ENCODE data around the gene TOP3B. TPM values are rescaled to one million over a fixed set of nuclear protein-coding genes. Genes with fewer than 3 reads are reported as not detected.

TOP3B gene
- total RNA-seq, 1 experiment from 2014 or later = 68.6 TPM

GRCh38 chr22:21991774-21992173, 9.2 kb upstream of the TOP3B start:
- Mint-ChIP-seq H3K27ac (no peak overlapping the region), H3K9me3 (no peaks in the 10 kb centered on the region), H3K4me1 (no peaks in the 10 kb centered on the region), H3K27me3 (ENCODE audit: low read depth) (peaks cover 99% of the 10 kb centered on the region), H3K36me3 (no peaks in the 10 kb centered on the region), H3K4me3 (no peak overlapping the region)
- DNase-seq (ENCODE audit: low spot score) (no peak), ATAC-seq (no peak)
- ChIA-PET POLR2A (no interaction called here), CTCF (interaction anchor here (1.4 to 2.2 kb wide), 2 partner anchors 19 to 40 kb away, joined by 3 to 7 read pairs; no protein-coding TSS in a partner anchor)
- TF ChIP-seq ATF6 (CRISPR knock-in tag; IDR thresholded peaks at IDR 0.05) (no peak), ZNF232 (CRISPR knock-in tag; IDR thresholded peaks at IDR 0.05) (no peak), ZNF671 (CRISPR knock-in tag; IDR thresholded peaks at IDR 0.05) (no peak), NFE2L1 (CRISPR knock-in tag; IDR thresholded peaks at IDR 0.05) (no peak), PRDM15 (CRISPR knock-in tag; IDR thresholded peaks at IDR 0.05) (no peak), ERG (CRISPR knock-in tag; IDR thresholded peaks at IDR 0.05) (no peak), IRF2 (CRISPR knock-in tag; IDR thresholded peaks at IDR 0.05; ENCODE audit: borderline replicate concordance, low read depth) (no peak), PRRX2 (CRISPR knock-in tag; IDR thresholded peaks at IDR 0.05) (no peak), ZMAT4 (CRISPR knock-in tag; IDR thresholded peaks at IDR 0.05) (no peak), ZNF281 (CRISPR knock-in tag; IDR thresholded peaks at IDR 0.05) (no peak), TP53 (CRISPR knock-in tag; IDR thresholded peaks at IDR 0.05) (no peak), MYBL2 (CRISPR knock-in tag; IDR thresholded peaks at IDR 0.05) (no peak), NFYB (CRISPR knock-in tag; conservative IDR thresholded peaks at IDR 0.05; ENCODE audit: low read depth) (no peak), FOXJ3 (CRISPR knock-in tag; IDR thresholded peaks at IDR 0.05; ENCODE audit: borderline replicate concordance) (no peak), SOX15 (CRISPR knock-in tag; IDR thresholded peaks at IDR 0.05) (no peak), NR1H2 (CRISPR knock-in tag; IDR thresholded peaks at IDR 0.05) (no peak), ATF1 (CRISPR knock-in tag; IDR thresholded peaks at IDR 0.05) (no peak)

GRCh38 chr22:21991304-21991596, 8.7 kb upstream of the TOP3B start:
- H3K27ac Mint-ChIP-seq = no peak overlapping the region
- ChIA-PET CTCF (interaction anchor here (0.7 to 2.2 kb wide), 9 partner anchors 15 to 352 kb away, joined by 3 to 7 read pairs (median 3); no protein-coding TSS in a partner anchor), POLR2A (no interaction called here)
- H3K4me1 Mint-ChIP-seq = no peaks in the 10 kb centered on the region
- H3K36me3 Mint-ChIP-seq = no peaks in the 10 kb centered on the region
- no peak overlapping the region for H3K4me3 Mint-ChIP-seq
- no peaks in the 10 kb centered on the region for H3K9me3 Mint-ChIP-seq
- peaks cover 98% of the 10 kb centered on the region for H3K27me3 Mint-ChIP-seq (ENCODE audit: low read depth)
- ATAC-seq (no peak), DNase-seq (ENCODE audit: low spot score) (no peak)
- no peak for TF ChIP-seq ZNF317 (CRISPR knock-in tag; IDR thresholded peaks at IDR 0.05; ENCODE audit: borderline replicate concordance, low read depth)
- TF ChIP-seq IRF1 (CRISPR knock-in tag; IDR thresholded peaks at IDR 0.05) = no peak
- TF ChIP-seq RORB (CRISPR knock-in tag; IDR thresholded peaks at IDR 0.05) = no peak
- TF ChIP-seq IRF2 (CRISPR knock-in tag; IDR thresholded peaks at IDR 0.05; ENCODE audit: borderline replicate concordance, low read depth) = no peak
- no peak for TF ChIP-seq CTCF (IDR thresholded peaks at IDR 0.05)
- TF ChIP-seq ETV6 (CRISPR knock-in tag; IDR thresholded peaks at IDR 0.05) = no peak
- TF ChIP-seq MAX (CRISPR knock-in tag; IDR thresholded peaks at IDR 0.05) = no peak
- no peak for TF ChIP-seq EMX1 (CRISPR knock-in tag; IDR thresholded peaks at IDR 0.05)
- TF ChIP-seq FOXP1 (CRISPR knock-in tag; IDR thresholded peaks at IDR 0.05; ENCODE audit: borderline replicate concordance) = no peak
